Measurements from ENCODE around the gene GNPTAB. TPM values are rescaled to one million over a fixed set of nuclear protein-coding genes. Genes with fewer than 3 reads are reported as not detected.

GNPTAB gene
- total RNA-seq, 4 donors from 2014 or later, result 10.7 to 30.3 (median 16.2) TPM

GRCh38 chr12:101745481-101745880 is 85.3 kb downstream of the GNPTAB start:
- Histone ChIP-seq H3K4me3 (no peak overlapping the region), H3K27ac (no peak overlapping the region), H3K36me3 (peaks cover 0 to 53% of the 10 kb centered on the region in 2 donors), H3K27me3 (no peaks in the 10 kb centered on the region), H3K9me3 (no peaks in the 10 kb centered on the region), H3K4me1 (no peaks in the 10 kb centered on the region)
- in situ Hi-C loops (cut with MboI; ENCODE audit: low sequenced_read_pairs in 4 of 4) (no loop called here), intact Hi-C loops (cut with DNase I; ENCODE audit: low total_unique reads) (no loop called here)
- ATAC-seq (no peak), DNase-seq (no peak)
- TF ChIP-seq POLR2A (IDR thresholded peaks at IDR 0.05) (no peak), CTCF (IDR thresholded peaks at IDR 0.05 in 4 of 5, conservative IDR thresholded peaks at IDR 0.05 in 1 of 5) (no peak)

GRCh38 chr12:101743724-101744472 is 86.9 kb downstream of the GNPTAB start:
- ATAC-seq, result no peak
- no peaks in the 10 kb centered on the region for H3K9me3 ChIP-seq
- in situ Hi-C loops (cut with MboI; ENCODE audit: low sequenced_read_pairs in 4 of 4), result no loop called here
- DNase-seq, result no peak
- intact Hi-C loops (cut with DNase I; ENCODE audit: low total_unique reads), result no loop called here
- TF ChIP-seq POLR2A (IDR thresholded peaks at IDR 0.05), result no peak
- no peak for TF ChIP-seq CTCF (IDR thresholded peaks at IDR 0.05 in 4 of 5, conservative IDR thresholded peaks at IDR 0.05 in 1 of 5)
- no peak overlapping the region for H3K4me3 ChIP-seq
- peaks cover 0 to 61% of the 10 kb centered on the region in 2 donors for H3K36me3 ChIP-seq
- no peak overlapping the region for H3K27ac ChIP-seq
- no peaks in the 10 kb centered on the region for H3K27me3 ChIP-seq
- H3K4me1 ChIP-seq, result no peaks in the 10 kb centered on the region

DNA sequence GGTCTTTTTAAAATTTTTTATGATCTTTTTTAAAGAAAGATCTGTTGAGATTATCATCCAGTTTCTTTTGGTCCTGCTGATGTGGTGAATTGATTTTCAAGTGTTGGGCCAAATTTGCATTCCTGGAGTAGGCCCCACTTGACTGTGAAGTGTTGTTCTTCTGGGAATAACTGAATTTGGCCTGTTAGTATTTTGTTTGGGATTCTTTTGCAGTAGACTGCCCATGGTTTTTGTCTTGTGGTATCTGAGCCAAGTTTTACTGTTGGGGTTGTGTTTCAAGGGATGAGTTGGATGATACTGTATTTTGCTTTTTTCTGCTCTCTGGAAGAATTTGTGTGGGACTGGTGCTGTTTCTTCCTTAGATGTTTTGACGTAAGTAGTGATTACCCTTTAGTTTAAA is 87.5 kb downstream of the GNPTAB start:
- DNase-seq, result no peak
- no peaks in the 10 kb centered on the region for H3K4me1 ChIP-seq
- in situ Hi-C loops (cut with MboI; ENCODE audit: low sequenced_read_pairs in 4 of 4), result no loop called here
- no peak for ATAC-seq
- H3K9me3 ChIP-seq, result no peaks in the 10 kb centered on the region
- no peak overlapping the region for H3K27ac ChIP-seq
- peaks cover 0 to 58% of the 10 kb centered on the region in 2 donors for H3K36me3 ChIP-seq
- TF ChIP-seq CTCF (IDR thresholded peaks at IDR 0.05 in 4 of 5, conservative IDR thresholded peaks at IDR 0.05 in 1 of 5) (no peak), POLR2A (IDR thresholded peaks at IDR 0.05) (no peak)
- no peaks in the 10 kb centered on the region for H3K27me3 ChIP-seq
- intact Hi-C loops (cut with DNase I; ENCODE audit: low total_unique reads), result no loop called here
- no peak overlapping the region for H3K4me3 ChIP-seq

- DNase-seq, result no peak
- Histone ChIP-seq H3K36me3 (peaks cover 0 to 44% of the 10 kb centered on the region in 2 donors), H3K9me3 (no peaks in the 10 kb centered on the region), H3K27me3 (no peaks in the 10 kb centered on the region), H3K27ac (no peak overlapping the region), H3K4me1 (no peaks in the 10 kb centered on the region), H3K4me3 (no peak overlapping the region)
- intact Hi-C loops (cut with DNase I; ENCODE audit: low total_unique reads) (no loop called here), in situ Hi-C loops (cut with MboI; ENCODE audit: low sequenced_read_pairs in 4 of 4) (no loop called here)
- TF ChIP-seq POLR2A (IDR thresholded peaks at IDR 0.05), result no peak
- TF ChIP-seq CTCF (IDR thresholded peaks at IDR 0.05 in 4 of 5, conservative IDR thresholded peaks at IDR 0.05 in 1 of 5), result no peak
- ATAC-seq, result no peak
These were observed 89.8 kb downstream of the GNPTAB start for GRCh38 chr12:101740980-101741379.

Measured in gastrocnemius medialis (tissue), 4 donors.